ENCODE results near the gene PCED1B.
"Not testable (repeated sequence)": the region's sequence is repeated elsewhere in the genome, so short reads cannot be mapped to it uniquely, and the experiment has no call there.

PCED1B gene

GRCh38 chr12:47091009-47091408 lies 11.6 kb downstream of the PCED1B start:
- no peak for DNase-seq

DNA sequence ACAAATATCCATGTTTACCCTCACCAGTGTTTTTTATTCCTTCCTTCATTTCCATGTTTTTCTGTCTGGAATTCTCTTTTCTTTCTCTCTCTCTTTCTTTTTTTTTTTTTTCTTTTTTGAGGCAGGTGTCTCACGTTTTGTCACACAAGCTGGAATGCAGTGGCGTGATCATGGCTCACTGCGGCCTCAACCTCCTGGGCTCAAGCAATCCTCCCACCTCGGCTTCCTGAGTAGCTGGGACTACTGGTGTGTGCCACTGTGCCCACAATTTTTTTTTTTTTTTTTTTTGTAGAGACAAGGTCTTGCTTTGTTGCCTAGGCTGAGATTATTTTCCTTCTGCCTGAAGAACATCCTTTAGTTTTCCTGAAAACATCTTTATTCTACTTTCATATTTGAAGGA lies 15.4 kb downstream of the PCED1B start:
- no peak for DNase-seq

- DNase-seq: no peak
Measured at GRCh38 chr12:47095446-47096236, 16.2 kb downstream of the PCED1B start.

DNA sequence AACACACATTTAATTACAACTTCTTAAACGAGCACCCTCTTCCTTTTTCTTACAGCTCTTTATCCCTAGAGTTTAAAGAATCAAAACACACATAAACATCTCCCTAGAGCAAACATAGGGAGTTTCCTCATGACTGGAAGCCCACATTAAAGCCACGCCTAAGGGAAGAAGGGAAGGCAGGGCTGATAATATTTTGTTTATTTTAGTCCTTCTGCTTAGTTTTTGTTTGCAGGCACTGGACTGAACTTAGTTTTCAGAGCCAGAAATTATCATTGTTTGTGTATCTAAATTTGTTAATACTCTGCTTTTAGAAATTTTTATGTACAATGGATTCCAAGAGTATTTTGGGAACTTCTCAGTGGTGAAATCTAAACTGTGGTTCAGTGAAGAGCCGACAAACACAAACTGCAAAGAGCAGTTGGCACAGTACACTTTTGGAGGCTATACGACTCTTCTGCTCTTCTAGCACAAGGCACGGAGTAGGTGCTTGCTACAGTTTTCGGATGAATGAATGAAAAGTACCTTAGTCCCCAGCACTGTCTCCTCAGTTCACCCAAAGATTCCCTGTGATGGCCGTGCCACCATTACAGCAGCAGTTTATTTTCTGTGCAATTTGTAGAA lies 18.0 kb downstream of the PCED1B start:
- DNase-seq: no peak

GRCh38 chr12:47098099-47098498 lies 18.7 kb downstream of the PCED1B start:
- no peak for DNase-seq

DNA sequence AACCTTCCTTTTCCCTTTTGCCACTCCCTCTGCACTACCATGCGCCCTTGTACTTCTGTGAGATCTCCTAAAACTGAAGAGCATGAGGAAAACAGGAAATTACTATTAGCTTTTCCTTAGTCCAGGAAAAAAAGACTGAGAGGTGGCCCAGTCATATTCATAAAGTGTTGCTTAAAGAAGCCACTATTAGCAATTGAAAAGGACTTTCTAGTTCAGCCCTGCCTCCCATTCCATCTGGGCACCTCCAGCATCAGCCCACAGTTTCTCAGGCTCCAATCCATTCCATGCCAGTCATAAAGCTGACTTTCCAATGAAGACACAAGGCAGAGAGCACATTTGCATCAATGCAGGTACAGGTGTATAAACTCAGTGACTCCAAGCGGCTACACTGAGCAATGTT lies 20.2 kb downstream of the PCED1B start:
- no peak for DNase-seq

- DNase-seq: no peak
Measured at GRCh38 chr12:47100160-47100559, 20.7 kb downstream of the PCED1B start.

GRCh38 chr12:47102406-47102805 lies 23.0 kb downstream of the PCED1B start:
- DNase-seq: no peak

DNA sequence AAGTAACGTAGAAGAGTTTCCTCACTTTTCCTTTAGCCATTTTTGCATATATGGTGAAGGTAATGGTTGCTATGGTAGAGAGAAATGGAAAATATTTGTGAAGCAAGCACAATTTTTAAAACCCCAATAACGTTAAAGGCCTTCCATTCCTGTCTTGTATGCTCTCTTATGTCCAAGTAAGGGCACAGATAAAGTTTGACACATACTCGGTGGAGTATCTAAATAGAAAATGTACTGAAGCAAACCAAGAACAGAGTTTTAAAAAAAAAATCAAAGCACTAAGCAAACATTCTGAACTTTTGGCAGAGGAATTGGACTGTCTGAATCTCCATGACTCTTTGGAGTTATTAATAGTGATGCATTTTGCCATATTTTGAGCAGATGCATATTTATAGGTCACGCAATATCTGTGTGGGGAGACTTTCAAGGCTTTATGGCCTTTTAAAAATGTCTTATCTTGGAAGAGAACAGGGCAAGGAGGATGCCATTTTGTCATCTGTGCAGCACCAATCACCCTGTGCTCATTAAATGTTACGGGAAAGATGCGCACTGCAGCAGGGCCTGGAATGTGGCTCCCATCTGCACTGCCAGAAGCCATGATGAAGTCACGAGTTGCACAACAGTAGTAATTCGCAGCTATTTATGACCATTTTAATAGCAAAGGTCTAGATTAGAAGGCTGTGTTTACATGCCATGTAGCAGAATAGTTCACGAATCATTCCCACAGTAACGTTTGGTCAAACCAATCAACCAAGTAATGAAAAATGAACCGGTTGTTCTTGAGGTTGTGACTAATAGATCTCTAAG lies 23.6 kb downstream of the PCED1B start:
- no peak for DNase-seq

DNA sequence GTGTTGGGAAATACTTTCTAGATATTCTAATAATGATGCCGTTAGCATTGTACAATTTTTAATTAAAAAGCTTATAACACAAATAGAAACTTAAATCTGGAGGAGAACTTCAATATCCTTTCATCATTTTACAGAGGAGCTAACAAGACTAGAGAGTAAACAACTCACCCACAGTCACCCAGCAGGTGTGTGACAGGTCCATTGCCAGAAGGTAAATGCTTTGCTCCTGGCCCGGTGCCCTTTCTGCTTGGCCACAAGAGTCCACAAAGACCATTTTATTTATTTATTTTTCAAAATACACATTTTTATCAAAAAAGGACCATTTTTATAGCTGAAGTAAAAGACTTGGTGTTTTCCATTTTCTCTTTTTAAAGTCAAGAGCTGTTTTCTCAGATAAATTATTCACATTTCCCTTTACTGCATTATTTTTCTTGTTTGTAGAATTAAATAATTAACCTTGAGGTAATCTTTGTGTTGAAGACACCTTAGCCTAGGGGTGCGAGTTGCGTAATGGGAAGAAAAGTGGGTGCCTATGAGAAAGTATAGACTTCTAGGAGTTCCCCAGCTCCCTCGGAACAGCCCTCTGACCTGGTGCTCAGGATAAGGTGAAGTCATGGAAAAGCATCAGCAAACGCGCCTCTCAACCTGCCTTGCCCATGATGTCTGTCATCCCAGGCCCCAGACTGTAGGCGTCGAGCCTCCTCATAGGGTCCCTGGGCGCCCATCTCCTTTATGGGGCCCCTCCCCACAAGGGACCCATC lies 26.7 kb downstream of the PCED1B start:
- no peak for DNase-seq

GRCh38 chr12:47107446-47107845 lies 28.0 kb downstream of the PCED1B start:
- DNase-seq: no peak

GRCh38 chr12:47107926-47108325 lies 28.5 kb downstream of the PCED1B start:
- no peak for DNase-seq

GRCh38 chr12:47110011-47110541 lies 30.7 kb downstream of the PCED1B start:
- no peak for DNase-seq

DNA sequence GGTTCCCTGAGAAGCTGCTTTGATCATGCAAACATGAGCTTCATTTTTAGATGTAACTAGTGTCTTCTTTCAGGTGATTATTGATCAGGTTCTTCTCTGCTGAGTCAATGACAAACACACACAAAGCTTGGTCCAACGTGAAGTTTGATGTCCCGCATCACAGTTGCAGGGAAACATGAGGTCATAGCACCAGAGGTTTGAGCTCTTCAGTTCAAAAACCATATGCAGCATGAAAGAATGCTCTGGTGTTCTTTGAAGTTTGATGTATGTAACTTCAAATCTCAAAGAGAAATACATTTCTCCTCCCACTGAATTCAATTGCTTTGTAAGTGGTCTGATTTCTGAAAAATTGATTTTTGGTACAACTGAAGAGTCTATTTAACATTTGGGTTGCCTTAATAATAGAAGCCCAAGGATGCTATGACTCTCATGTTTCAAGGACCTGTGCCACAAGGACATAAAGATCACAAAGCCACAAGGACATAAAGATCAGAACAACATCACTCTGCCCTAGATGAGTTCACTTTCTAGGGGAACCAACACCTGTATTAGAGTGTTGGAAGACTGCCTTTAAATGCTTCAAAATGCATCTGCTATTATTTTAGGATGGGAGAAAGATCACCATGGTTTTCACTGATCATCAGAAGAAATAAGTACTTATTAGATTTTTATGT lies 31.4 kb downstream of the PCED1B start:
- peak in 1 of 5 experiments; percentile 47 for DNase-seq

DNA sequence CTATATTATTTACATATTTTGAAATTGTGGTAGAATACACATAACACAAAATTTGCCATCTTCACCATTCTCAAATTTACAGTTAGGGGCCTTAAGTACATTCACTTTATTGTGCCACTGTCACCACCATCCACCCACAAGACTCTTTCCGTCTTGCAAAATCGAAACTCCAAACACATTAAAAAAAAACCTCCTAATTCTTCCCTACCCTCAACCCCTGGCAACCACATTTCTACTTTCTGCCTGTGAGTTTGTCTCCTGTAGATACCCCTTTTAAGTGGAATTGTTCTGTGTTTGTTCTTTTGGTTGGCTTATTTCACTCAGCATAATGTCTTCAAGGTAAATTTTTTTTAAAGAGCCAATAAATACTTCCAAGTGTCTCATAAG lies 32.0 kb downstream of the PCED1B start:
- DNase-seq: peak in 1 of 5 experiments; percentile 88

DNA sequence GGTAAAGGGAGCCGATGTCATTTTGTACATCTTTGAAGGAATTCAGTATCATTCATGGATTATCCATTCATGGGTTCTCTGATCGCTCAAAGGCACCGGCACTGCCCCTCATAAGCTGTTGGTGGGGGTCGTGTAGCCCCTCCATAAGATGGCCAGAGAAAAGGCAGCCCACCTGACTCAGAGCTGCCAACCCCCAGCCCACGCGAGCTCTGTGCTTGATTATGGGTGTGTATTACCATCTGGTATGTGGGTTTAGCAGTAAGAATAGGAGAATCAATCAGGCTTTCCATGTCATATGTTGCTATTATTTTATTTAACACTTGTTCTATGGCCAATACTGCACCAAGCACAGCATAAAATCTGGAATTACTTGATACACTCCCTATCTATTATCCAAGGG lies 32.4 kb downstream of the PCED1B start:
- no peak for DNase-seq

GRCh38 chr12:47112679-47113078 lies 33.3 kb downstream of the PCED1B start:
- DNase-seq: no peak

DNA sequence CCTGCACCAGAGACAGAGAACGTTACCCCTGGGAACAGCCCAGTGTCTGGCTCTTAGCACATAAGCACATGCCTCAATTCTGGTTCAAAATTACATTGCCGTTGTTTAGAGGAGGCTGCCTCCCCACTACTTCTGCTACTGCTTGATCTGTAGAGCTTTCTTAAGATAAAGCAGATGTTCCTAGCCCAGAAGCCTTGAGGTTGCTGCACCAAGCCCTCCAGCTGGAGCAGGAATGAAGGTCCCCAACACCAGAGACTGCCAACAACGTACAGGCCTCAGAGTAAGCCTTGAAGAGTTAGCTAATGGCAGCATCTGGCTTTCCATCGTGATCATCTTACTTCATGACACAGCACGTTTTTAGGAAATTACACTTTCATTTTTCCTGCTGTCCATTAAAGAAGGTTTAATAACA lies 35.1 kb downstream of the PCED1B start:
- no peak for DNase-seq

DNA sequence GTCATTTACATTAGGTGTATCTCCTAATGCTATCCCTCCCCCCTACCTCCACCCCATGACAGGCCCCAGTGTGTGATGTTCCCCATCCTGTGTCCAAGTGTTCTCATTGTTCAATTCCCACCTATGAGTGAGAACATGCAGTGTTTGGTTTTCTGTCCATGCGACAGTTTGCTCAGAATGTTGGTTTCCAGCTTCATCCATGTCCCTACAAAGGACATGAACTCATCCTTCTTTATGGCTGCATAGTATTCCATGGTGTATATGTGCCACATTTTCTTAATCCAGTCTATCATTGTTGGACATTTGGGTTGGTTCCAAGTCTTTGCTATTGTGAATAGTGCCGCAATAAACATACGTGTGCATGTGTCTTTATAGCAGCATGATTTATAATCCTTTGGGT lies 37.9 kb downstream of the PCED1B start:
- DNase-seq: not testable (repeated sequence)

- no peak for DNase-seq
Measured at GRCh38 chr12:47120736-47121135, 41.3 kb downstream of the PCED1B start.

DNA sequence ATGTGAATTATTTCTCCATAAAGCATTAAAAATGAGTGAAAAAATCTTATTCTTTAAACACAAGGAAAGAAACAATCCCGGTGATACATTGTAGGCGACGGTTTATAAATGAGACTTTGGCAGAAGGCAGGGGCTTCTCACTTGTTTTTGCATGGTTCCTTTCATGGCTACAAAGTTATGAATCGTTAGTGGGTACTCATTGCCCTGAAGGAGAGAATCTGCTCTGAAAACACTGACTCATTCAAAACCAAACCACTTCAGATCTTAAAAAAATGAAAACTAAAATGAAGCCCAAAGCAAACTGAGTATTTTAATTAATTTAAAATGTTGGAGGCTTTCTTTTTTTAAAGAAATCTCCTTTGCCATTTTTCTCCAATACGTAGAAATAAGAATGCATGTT lies 41.7 kb downstream of the PCED1B start:
- DNase-seq: no peak

- no peak for DNase-seq
Measured at GRCh38 chr12:47122602-47123001, 43.2 kb downstream of the PCED1B start.

All from T-helper 2 cell (primary cell).